ENCODE measurements around the gene TMEM170A. TPM values are rescaled to one million over a fixed set of nuclear protein-coding genes. Genes with fewer than 3 reads are reported as not detected.

TMEM170A gene
- total and polyA plus RNA-seq, 10 of the 15 experiments (the other 5 are each of a cell fraction or from before 2014, with no cell fraction given): 7.3 to 28.2 (median 20.9) TPM

DNA sequence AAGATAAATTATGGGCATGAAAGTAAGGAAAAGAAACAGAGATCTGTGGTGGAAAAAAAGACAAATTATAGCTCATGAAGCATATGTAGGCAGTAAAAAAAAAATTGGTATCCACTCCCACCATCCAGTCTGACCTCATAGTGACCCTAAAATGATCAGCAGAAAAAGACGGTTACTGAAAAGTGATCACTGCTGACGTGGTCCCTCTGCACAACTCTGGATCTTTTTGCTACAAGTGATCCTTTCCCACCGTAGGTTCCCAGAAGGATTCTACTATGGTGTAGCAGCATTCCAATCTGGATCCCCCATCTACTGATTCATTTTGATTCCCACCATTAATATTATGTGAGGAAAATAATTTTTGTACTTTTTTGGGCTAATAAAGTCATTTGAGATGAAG lies 41.6 kb upstream of the TMEM170A start (continued):
- TF ChIP-seq, protein P1, sequence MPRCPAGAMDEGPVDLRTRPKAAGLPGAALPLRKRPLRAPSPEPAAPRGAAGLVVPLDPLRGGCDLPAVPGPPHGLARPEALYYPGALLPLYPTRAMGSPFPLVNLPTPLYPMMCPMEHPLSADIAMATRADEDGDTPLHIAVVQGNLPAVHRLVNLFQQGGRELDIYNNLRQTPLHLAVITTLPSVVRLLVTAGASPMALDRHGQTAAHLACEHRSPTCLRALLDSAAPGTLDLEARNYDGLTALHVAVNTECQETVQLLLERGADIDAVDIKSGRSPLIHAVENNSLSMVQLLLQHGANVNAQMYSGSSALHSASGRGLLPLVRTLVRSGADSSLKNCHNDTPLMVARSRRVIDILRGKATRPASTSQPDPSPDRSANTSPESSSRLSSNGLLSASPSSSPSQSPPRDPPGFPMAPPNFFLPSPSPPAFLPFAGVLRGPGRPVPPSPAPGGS (IDR thresholded peaks at IDR 0.05; ENCODE audit: borderline replicate concordance, insufficient read depth, low read depth, low read length, poor library complexity, severe bottlenecking): no peak
- TF ChIP-seq YY1 (IDR thresholded peaks at IDR 0.05; ENCODE audit: low read depth, low read length) (no peak), LARP7 (IDR thresholded peaks at IDR 0.05) (no peak), NFYA (IDR thresholded peaks at IDR 0.05; ENCODE audit: borderline replicate concordance, low read depth, low read length) (no peak)

DNA sequence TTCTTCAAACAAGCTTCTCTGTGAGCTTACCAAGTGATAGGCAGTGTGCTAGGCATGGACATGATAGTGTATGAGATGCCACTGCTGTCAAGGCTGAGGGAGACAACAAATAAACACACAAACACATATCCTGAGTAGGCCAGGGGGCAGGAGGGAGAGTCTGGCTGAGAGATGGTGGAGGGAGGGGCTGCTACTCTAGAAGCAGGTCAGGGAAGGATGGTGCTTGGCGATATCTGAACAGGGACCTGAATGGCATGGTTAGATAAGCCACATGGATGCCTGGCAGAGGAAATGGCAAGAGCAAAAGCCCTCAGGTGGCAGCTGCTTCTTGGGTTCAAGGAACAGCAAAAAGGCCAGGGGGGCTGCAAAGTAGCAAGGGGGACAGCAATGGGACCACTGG lies 39.3 kb upstream of the TMEM170A start:
- Histone ChIP-seq H3K9me3 (replicated peaks; ENCODE audit: control insufficient read depth, insufficient read depth, low read length) (no peaks in the 10 kb centered on the region), H3K4me1 (ENCODE audit: control insufficient read depth, insufficient read depth, low read length) (no peaks in the 10 kb centered on the region), H3K27me3 (replicated peaks in 1 of 2; ENCODE audit: control insufficient read depth in 2 of 2, insufficient read depth in 2 of 2, low read length in 1 of 2) (peaks cover 0 to 3% of the 10 kb centered on the region in 2 experiments; a peak in 1 of 4 replicates), H3K4me2 (ENCODE audit: control insufficient read depth, insufficient read depth) (no peak overlapping the region), H3K79me2 (ENCODE audit: control insufficient read depth, insufficient read depth, low read length) (no peaks in the 10 kb centered on the region), H3K27ac (ENCODE audit: control insufficient read depth, insufficient read depth) (no peak overlapping the region), H3K4me3 (no peak overlapping the region), H3K36me3 (ENCODE audit: control insufficient read depth in 2 of 2, insufficient read depth in 2 of 2, low read length in 1 of 2) (no peaks in the 10 kb centered on the region), H2AFZ (ENCODE audit: control insufficient read depth, low read depth, low read length) (no peak overlapping the region), H4K20me1 (ENCODE audit: control insufficient read depth, insufficient read depth) (no peaks in the 10 kb centered on the region), H3K9ac (ENCODE audit: control insufficient read depth, insufficient read depth, low read length) (no peak overlapping the region)
- ChIA-PET SMC1A (ENCODE audit: uncharacterized antibody, unreplicated experiment) (no interaction called here), RAD21 (ENCODE audit: unreplicated experiment) (no interaction called here), POLR2A (interaction anchor here (1.1 kb wide), 1 partner anchor 33 kb away, joined by 3 read pairs; no protein-coding TSS in a partner anchor), CTCF (no interaction called here)
- ATAC-seq: no peak
- WGBS (ENCODE audit: insufficient coverage, insufficient replicate concordance, low lambda C conversion rate, missing lambda C conversion rate): 90% methylated on average over 1 of the region's 1 CpG
- intact Hi-C loops (cut with micrococcal nuclease; ENCODE audit: unreplicated experiment): no loop called here
- TF ChIP-seq, protein P1 (IDR thresholded peaks at IDR 0.05; ENCODE audit: borderline replicate concordance, insufficient read depth, low read depth, low read length, poor library complexity, severe bottlenecking): no peak
- TF ChIP-seq CHD4 (IDR thresholded peaks at IDR 0.05): no peak
- TF ChIP-seq, protein P2, sequence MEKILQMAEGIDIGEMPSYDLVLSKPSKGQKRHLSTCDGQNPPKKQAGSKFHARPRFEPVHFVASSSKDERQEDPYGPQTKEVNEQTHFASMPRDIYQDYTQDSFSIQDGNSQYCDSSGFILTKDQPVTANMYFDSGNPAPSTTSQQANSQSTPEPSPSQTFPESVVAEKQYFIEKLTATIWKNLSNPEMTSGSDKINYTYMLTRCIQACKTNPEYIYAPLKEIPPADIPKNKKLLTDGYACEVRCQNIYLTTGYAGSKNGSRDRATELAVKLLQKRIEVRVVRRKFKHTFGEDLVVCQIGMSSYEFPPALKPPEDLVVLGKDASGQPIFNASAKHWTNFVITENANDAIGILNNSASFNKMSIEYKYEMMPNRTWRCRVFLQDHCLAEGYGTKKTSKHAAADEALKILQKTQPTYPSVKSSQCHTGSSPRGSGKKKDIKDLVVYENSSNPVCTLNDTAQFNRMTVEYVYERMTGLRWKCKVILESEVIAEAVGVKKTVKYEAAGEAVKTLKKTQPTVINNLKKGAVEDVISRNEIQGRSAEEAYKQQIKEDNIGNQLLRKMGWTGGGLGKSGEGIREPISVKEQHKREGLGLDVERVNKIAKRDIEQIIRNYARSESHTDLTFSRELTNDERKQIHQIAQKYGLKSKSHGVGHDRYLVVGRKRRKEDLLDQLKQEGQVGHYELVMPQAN (conservative IDR thresholded peaks at IDR 0.05): no peak
- DNase-seq (ENCODE audit: low read depth, low spot score): no peak
- no peak for FAIRE-seq
- no TSS peak for BruUV-seq (replicated peaks)
- in situ Hi-C loops (cut with MboI): no loop called here
